Tibial artery (tissue), 4 donors: ENCODE measurements around the gene RALGDS.

Experiments
- DNase-seq, 2 donors: peaks; one replicate each; pipeline ENCODE4 v3.0.0-alpha.2; 2019
- H3K27ac ChIP-seq, 2 donors: fragments of 200-600 bp; sonication (generic) in 1 of 2; 1 replicate in 1 of 2; 2 replicates in 1 of 2; pipeline ENCODE4 v1.5.1; 2018 to 2019; ENCODE audit warnings: mild to moderate bottlenecking in 1 of 2
- H3K27me3 ChIP-seq, 2 donors: fragments of 200-600 bp; sonication (generic) in 1 of 2; one replicate each; pipeline versions ENCODE4 v1.5.1 to v1.6.0; 2016 to 2019
- H3K36me3 ChIP-seq, 3 donors: fragments of 200-600 bp; sonication (generic) in 2 of 3; one replicate each; pipeline ENCODE4 v1.5.1; 2016 to 2019; ENCODE audit warnings: mild to moderate bottlenecking in 2 of 3
- H3K4me1 ChIP-seq, 4 donors: fragments of 200-600 bp; sonication (generic) in 2 of 4; 1 replicate in 3 of 4; 2 replicates in 1 of 4; pipeline ENCODE4 v1.5.1; 2016 to 2019
- H3K4me3 ChIP-seq, 2 donors: fragments of 200-600 bp; sonication (generic) in 1 of 2; 1 replicate in 1 of 2; 2 replicates in 1 of 2; pipeline ENCODE4 v1.5.1; 2018 to 2019; ENCODE audit warnings: mild to moderate bottlenecking in 2 of 2
- H3K9me3 ChIP-seq, 3 donors: fragments of 200-600 bp; sonication (generic) in 1 of 3; one replicate each; pipeline ENCODE4 v1.5.1; 2016 to 2019
- intact Hi-C: fragments of 100-400 bp; cut with DNase I; formaldehyde crosslinking; loops from one replicate; pipeline ENCODE4 v1.15.0; 2023; ENCODE audit warnings: low total_unique reads
- TF ChIP-seq, protein P1 (sequence below), 2 experiments: fragments of 200-600 bp in 1 of 2; fragments of 450-650 bp in 1 of 2; IDR thresholded peaks; one replicate each; pipeline ENCODE4 v1.5.1; 2017 to 2019; ENCODE audit warnings: antibody characterized with exemption in 2 of 2, mild to moderate bottlenecking in 1 of 2, moderate library complexity in 1 of 2

RALGDS gene

GRCh38 chr9:133121915-133122550, 993 bp upstream of the RALGDS start:
- TF ChIP-seq, protein P1, sequence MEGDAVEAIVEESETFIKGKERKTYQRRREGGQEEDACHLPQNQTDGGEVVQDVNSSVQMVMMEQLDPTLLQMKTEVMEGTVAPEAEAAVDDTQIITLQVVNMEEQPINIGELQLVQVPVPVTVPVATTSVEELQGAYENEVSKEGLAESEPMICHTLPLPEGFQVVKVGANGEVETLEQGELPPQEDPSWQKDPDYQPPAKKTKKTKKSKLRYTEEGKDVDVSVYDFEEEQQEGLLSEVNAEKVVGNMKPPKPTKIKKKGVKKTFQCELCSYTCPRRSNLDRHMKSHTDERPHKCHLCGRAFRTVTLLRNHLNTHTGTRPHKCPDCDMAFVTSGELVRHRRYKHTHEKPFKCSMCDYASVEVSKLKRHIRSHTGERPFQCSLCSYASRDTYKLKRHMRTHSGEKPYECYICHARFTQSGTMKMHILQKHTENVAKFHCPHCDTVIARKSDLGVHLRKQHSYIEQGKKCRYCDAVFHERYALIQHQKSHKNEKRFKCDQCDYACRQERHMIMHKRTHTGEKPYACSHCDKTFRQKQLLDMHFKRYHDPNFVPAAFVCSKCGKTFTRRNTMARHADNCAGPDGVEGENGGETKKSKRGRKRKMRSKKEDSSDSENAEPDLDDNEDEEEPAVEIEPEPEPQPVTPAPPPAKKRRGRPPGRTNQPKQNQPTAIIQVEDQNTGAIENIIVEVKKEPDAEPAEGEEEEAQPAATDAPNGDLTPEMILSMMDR (IDR thresholded peaks at IDR 0.05): no peak
- intact Hi-C loops: no loop called here
- DNase-seq: no peak

GRCh38 chr9:133120501-133121197, 391 bp downstream of the RALGDS start:
- intact Hi-C loops: no loop called here
- H3K4me3 ChIP-seq: peak overlapping the region; percentile 84 to 85
- no peaks in the 10 kb centered on the region for H3K27me3 ChIP-seq
- DNase-seq: no peak
- H3K27ac ChIP-seq: peak overlapping the region; percentile 74 to 79
- H3K9me3 ChIP-seq: no peaks in the 10 kb centered on the region
- H3K36me3 ChIP-seq: no peaks in the 10 kb centered on the region
- peaks cover 0 to 75% (median 40%) of the 10 kb centered on the region in 4 donors for H3K4me1 ChIP-seq
- TF ChIP-seq, protein P1 (IDR thresholded peaks at IDR 0.05): no peak

More at GRCh38 chr9:133121915-133122550, 993 bp upstream of the RALGDS start:
- H3K4me3 ChIP-seq: peak overlapping the region in 1 of 2 donors; percentile 84
- no peaks in the 10 kb centered on the region for H3K9me3 ChIP-seq
- peaks cover 0 to 76% (median 47%) of the 10 kb centered on the region in 4 donors for H3K4me1 ChIP-seq
- no peaks in the 10 kb centered on the region for H3K36me3 ChIP-seq
- H3K27ac ChIP-seq: peak overlapping the region; percentile 79 to 82
- H3K27me3 ChIP-seq: no peaks in the 10 kb centered on the region

GRCh38 chr9:133119846-133120500, 1.1 kb downstream of the RALGDS start:
- H3K9me3 ChIP-seq: no peaks in the 10 kb centered on the region
- peak overlapping the region; percentile 84 to 85 for H3K4me3 ChIP-seq
- peaks cover 0 to 79% (median 40%) of the 10 kb centered on the region in 4 donors for H3K4me1 ChIP-seq
- intact Hi-C loops: no loop called here
- TF ChIP-seq, protein P1 (IDR thresholded peaks at IDR 0.05): no peak
- no peaks in the 10 kb centered on the region for H3K36me3 ChIP-seq
- no peaks in the 10 kb centered on the region for H3K27me3 ChIP-seq
- DNase-seq: no peak
- H3K27ac ChIP-seq: peak overlapping the region; percentile 74 to 79

GRCh38 chr9:133119103-133119845, 1.8 kb downstream of the RALGDS start:
- H3K27ac ChIP-seq: peak overlapping the region; percentile 21 to 79
- H3K4me1 ChIP-seq: peaks cover 0 to 86% (median 47%) of the 10 kb centered on the region in 4 donors
- H3K4me3 ChIP-seq: peak overlapping the region; percentile 84 to 85
- intact Hi-C loops: no loop called here
- no peaks in the 10 kb centered on the region for H3K27me3 ChIP-seq
- DNase-seq: no peak
- H3K36me3 ChIP-seq: no peaks in the 10 kb centered on the region
- TF ChIP-seq, protein P1 (IDR thresholded peaks at IDR 0.05): no peak
- H3K9me3 ChIP-seq: no peaks in the 10 kb centered on the region

DNA sequence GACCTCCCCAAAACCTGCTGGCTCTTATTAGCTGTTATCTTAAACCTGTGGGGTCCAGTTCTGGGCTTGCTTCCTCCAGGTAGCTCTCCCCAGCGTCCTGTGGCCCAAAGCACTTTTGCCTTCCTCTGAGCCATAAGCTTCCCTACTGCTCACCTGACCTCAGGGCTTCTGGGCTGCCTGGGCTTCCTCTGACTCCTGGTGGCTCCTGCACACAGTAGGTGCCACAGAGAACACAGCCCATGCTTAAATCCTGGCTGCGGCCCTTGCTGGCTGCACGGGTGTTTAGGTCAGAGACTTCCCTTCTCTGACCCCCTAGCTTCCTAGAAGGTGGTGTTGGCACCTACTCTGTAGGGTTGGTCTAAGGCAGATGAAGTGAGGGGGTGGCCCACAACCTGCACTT, 2.5 kb downstream of the RALGDS start:
- H3K4me3 ChIP-seq: no peak overlapping the region
- H3K27ac ChIP-seq: no peak overlapping the region
- no peak for DNase-seq
- no peaks in the 10 kb centered on the region for H3K9me3 ChIP-seq
- no peaks in the 10 kb centered on the region for H3K27me3 ChIP-seq
- no peaks in the 10 kb centered on the region for H3K36me3 ChIP-seq
- TF ChIP-seq, protein P1 (IDR thresholded peaks at IDR 0.05): no peak
- intact Hi-C loops: no loop called here
- H3K4me1 ChIP-seq: peaks cover 0 to 93% (median 54%) of the 10 kb centered on the region in 4 donors
